HG03103 (cell line): ENCODE results near the gene DCBLD1.
"Not testable (repeated sequence)": the region's sequence is repeated elsewhere in the genome, so short reads cannot be mapped to it uniquely, and the experiment has no call there.

Experiments used
- ATAC-seq: cut with Tn5 transposase; IDR thresholded peaks from one replicate; pipeline ENCODE4 v1.9.1; 2021; ENCODE audit warnings: low read depth; ENCODE audit not compliant: unreplicated experiment

Gene DCBLD1

GRCh38 chr6:117482240-117483003, at the start of gene DCBLD1:
Gene DCBLD1 (plus strand): TSS chr6:117482674. CDS start chr6:117482782, 108 bp downstream.
- ATAC-seq = peak; percentile 71

- ATAC-seq = no peak
These were observed 41.6 kb upstream of the DCBLD1 start for GRCh38 chr6:117440706-117441525.

- no peak for ATAC-seq
These were observed 40.6 kb upstream of the DCBLD1 start for GRCh38 chr6:117441824-117442264.

- not testable (repeated sequence) for ATAC-seq
These were observed 40.2 kb upstream of the DCBLD1 start for GRCh38 chr6:117442313-117442712.

- no peak for ATAC-seq
These were observed 37.9 kb upstream of the DCBLD1 start for GRCh38 chr6:117444600-117444999.

GRCh38 chr6:117446861-117447260, 35.6 kb upstream of the DCBLD1 start:
- no peak for ATAC-seq

- ATAC-seq = no peak
These were observed 34.5 kb upstream of the DCBLD1 start for GRCh38 chr6:117448011-117448410.

- ATAC-seq = no peak
These were observed 33.6 kb upstream of the DCBLD1 start for GRCh38 chr6:117448732-117449485.

- ATAC-seq = no peak
These were observed 32.7 kb upstream of the DCBLD1 start for GRCh38 chr6:117449549-117450439.

GRCh38 chr6:117451671-117452070, 30.8 kb upstream of the DCBLD1 start:
- no peak for ATAC-seq

- ATAC-seq = no peak
These were observed 26.2 kb upstream of the DCBLD1 start for GRCh38 chr6:117456250-117456649.

GRCh38 chr6:117456998-117457397, 25.5 kb upstream of the DCBLD1 start:
- ATAC-seq = no peak

GRCh38 chr6:117459204-117459944, 23.1 kb upstream of the DCBLD1 start:
- ATAC-seq = no peak

- ATAC-seq = peak; percentile 49
These were observed 18.5 kb upstream of the DCBLD1 start for GRCh38 chr6:117463762-117464665.

GRCh38 chr6:117464700-117465099, 17.8 kb upstream of the DCBLD1 start:
- no peak for ATAC-seq

GRCh38 chr6:117465691-117466090, 16.8 kb upstream of the DCBLD1 start:
- no peak for ATAC-seq

GRCh38 chr6:117467876-117468275, 14.6 kb upstream of the DCBLD1 start:
- ATAC-seq = no peak

- not testable (repeated sequence) for ATAC-seq
These were observed 13.9 kb upstream of the DCBLD1 start for GRCh38 chr6:117468527-117468926.
